PC-9 (cell line): ENCODE results near the gene CLCN2. TPM values are rescaled to one million over a fixed set of nuclear protein-coding genes. Genes with fewer than 3 reads are reported as not detected.

Source experiments
- BruUV-seq: library from RNA; stranded (reverse); fragments of 400-500 nt; replicated peaks from 2 replicates; lab custom pipeline; 2021; lab: Mats Ljungman, UMichigan
- CTCF ChIA-PET: fragments of 300-600 bp; sonication (Branson Sonifier 250); formaldehyde crosslinking; loops from one replicate; lab custom pipeline; 2022; ENCODE audit warnings: antibody characterized with exemption; lab: Charles Lee
- POLR2A ChIA-PET: fragments of 300-600 bp; sonication (Branson Sonifier 250); formaldehyde crosslinking; loops from one replicate; lab custom pipeline; 2022; ENCODE audit warnings: antibody characterized with exemption; ENCODE audit not compliant: unreplicated experiment; lab: Charles Lee
- DNase-seq, 2 experiments: peaks; one replicate each; pipeline versions ENCODE4 v3.0.0 to v3.0.0-alpha.2; 2015 to 2022; ENCODE audit warnings: mixed read lengths in 1 of 2
- H2AFZ ChIP-seq: fragments of 200-600 bp; sonication (generic); 2 replicates; pipeline ENCODE4 v1.8.1; 2017; ENCODE audit warnings: antibody characterized with exemption
- H3F3A ChIP-seq: fragments of 200-600 bp; sonication (generic); 2 replicates; pipeline ENCODE4 v1.8.1; 2017; ENCODE audit warnings: antibody characterized with exemption, mild to moderate bottlenecking, low read depth; ENCODE audit not compliant: insufficient read depth
- H3K27ac ChIP-seq: fragments of 200-600 bp; sonication (generic); 2 replicates; pipeline ENCODE4 v1.6.1; 2016; ENCODE audit warnings: mixed run types
- H3K27me3 ChIP-seq: fragments of 200-600 bp; sonication (generic); 2 replicates; pipeline ENCODE4 v1.6.1; 2016; ENCODE audit warnings: low read depth, mixed run types; ENCODE audit not compliant: insufficient read depth
- H3K36me3 ChIP-seq: fragments of 200-600 bp; sonication (generic); 2 replicates; pipeline ENCODE4 v1.6.1; 2016; ENCODE audit warnings: low read depth, mixed run types
- H3K4me1 ChIP-seq: fragments of 200-600 bp; sonication (generic); replicated peaks from 2 replicates; pipeline ENCODE4 v1.6.1; 2016; ENCODE audit warnings: mixed run types; ENCODE audit not compliant: insufficient read depth
- H3K4me2 ChIP-seq: fragments of 200-600 bp; sonication (generic); 2 replicates; pipeline ENCODE4 v1.6.1; 2017; ENCODE audit warnings: mixed run types
- H3K4me3 ChIP-seq: fragments of 200-600 bp; sonication (generic); 2 replicates; pipeline ENCODE4 v1.6.1; 2016; ENCODE audit warnings: mixed run types
- H3K79me2 ChIP-seq: fragments of 200-600 bp; sonication (generic); 2 replicates; pipeline ENCODE4 v1.6.1; 2017; ENCODE audit warnings: low read depth, mixed run types
- H3K9me2 ChIP-seq: fragments of 200-600 bp; sonication (generic); 2 replicates; pipeline ENCODE4 v1.8.1; 2017; ENCODE audit warnings: mild to moderate bottlenecking; ENCODE audit not compliant: insufficient read depth
- H3K9me3 ChIP-seq: fragments of 200-600 bp; sonication (generic); 2 replicates; pipeline ENCODE4 v1.8.1; 2016; ENCODE audit warnings: low read depth; ENCODE audit not compliant: insufficient read depth
- H4K20me1 ChIP-seq: fragments of 200-600 bp; sonication (generic); 2 replicates; pipeline ENCODE4 v1.8.1; 2017; ENCODE audit not compliant: insufficient read depth
- CTCF ChIP-seq: fragments of 200-600 bp; sonication (generic); conservative IDR thresholded peaks from 2 replicates; pipeline ENCODE4 v1.6.1; 2017; ENCODE audit warnings: mixed run types, antibody characterized with exemption, mild to moderate bottlenecking, moderate library complexity
- EZH2 ChIP-seq: fragments of 200-600 bp; sonication (generic); IDR thresholded peaks from 2 replicates; pipeline ENCODE4 v1.8.0; 2017; ENCODE audit warnings: antibody characterized with exemption, low read depth
- intact Hi-C: fragments of 100-400 bp; cut with micrococcal nuclease; formaldehyde crosslinking; loops from one replicate; pipeline ENCODE4 v1.10.0; 2022; ENCODE audit not compliant: unreplicated experiment
- total RNA-seq: library from RNA; stranded (reverse); gene quantifications from 2 replicates; pipeline ENCODE4 v1.2.3, GENCODE V29; 2021

Gene CLCN2
- total RNA-seq, 1 experiment from 2014 or later: 27.1 TPM

- Histone ChIP-seq H3K4me3 (no peak overlapping the region), H3K4me1 (no peaks in the 10 kb centered on the region), H3F3A (0 out of 2 replicates have a peak, but pooled peaks cover 5% of the 10 kb centered on the region), H3K36me3 (no peaks in the 10 kb centered on the region), H2AFZ (no peak overlapping the region), H3K27me3 (no peaks in the 10 kb centered on the region), H3K4me2 (no peak overlapping the region), H4K20me1 (no peaks in the 10 kb centered on the region), H3K9me2 (no peaks in the 10 kb centered on the region), H3K9me3 (no peaks in the 10 kb centered on the region), H3K27ac (no peak overlapping the region), H3K79me2 (no peaks in the 10 kb centered on the region)
- ChIA-PET CTCF (interaction anchor here (1.2 to 2.1 kb wide), 2 partner anchors 17 to 192 kb away, joined by 4 read pairs; no protein-coding TSS in a partner anchor), POLR2A (no interaction called here)
- no TSS peak for BruUV-seq
- peak in 1 of 2 experiments; percentile 54 for DNase-seq
- intact Hi-C loops: no loop called here
- TF ChIP-seq CTCF (peak; percentile 93), EZH2 (no peak)
Measured at GRCh38 chr3:184354121-184354728, 7.2 kb downstream of the CLCN2 start.

GRCh38 chr3:184353546-184353941 is 7.9 kb downstream of the CLCN2 start:
- Histone ChIP-seq H3K4me2 (no peak overlapping the region), H3K27ac (no peak overlapping the region), H3K27me3 (no peaks in the 10 kb centered on the region), H3K4me3 (no peak overlapping the region), H2AFZ (no peak overlapping the region), H3K36me3 (no peaks in the 10 kb centered on the region), H3K9me2 (no peaks in the 10 kb centered on the region), H4K20me1 (no peaks in the 10 kb centered on the region), H3K79me2 (no peaks in the 10 kb centered on the region), H3F3A (0 out of 2 replicates have a peak, but pooled peaks cover 5% of the 10 kb centered on the region), H3K4me1 (no peaks in the 10 kb centered on the region), H3K9me3 (no peaks in the 10 kb centered on the region)
- DNase-seq: no peak
- POLR2A ChIA-PET: no interaction called here
- intact Hi-C loops: no loop called here
- no TSS peak for BruUV-seq
- CTCF ChIA-PET: interaction anchor here (2.1 kb wide), 1 partner anchor 192 kb away, joined by 4 read pairs; no protein-coding TSS in a partner anchor
- TF ChIP-seq CTCF (no peak), EZH2 (no peak)

GRCh38 chr3:184352897-184353545 is 8.4 kb downstream of the CLCN2 start:
- CTCF ChIA-PET: interaction anchor here (2.1 kb wide), 1 partner anchor 193 kb away, joined by 4 read pairs; no protein-coding TSS in a partner anchor
- Histone ChIP-seq H3K27ac (no peak overlapping the region), H3K4me1 (no peaks in the 10 kb centered on the region), H3K79me2 (no peaks in the 10 kb centered on the region), H3K36me3 (no peaks in the 10 kb centered on the region), H2AFZ (no peak overlapping the region), H3K4me3 (no peak overlapping the region), H3K9me2 (no peaks in the 10 kb centered on the region), H4K20me1 (no peaks in the 10 kb centered on the region), H3K9me3 (no peaks in the 10 kb centered on the region), H3K4me2 (no peak overlapping the region), H3F3A (0 out of 2 replicates have a peak, but pooled peaks cover 5% of the 10 kb centered on the region), H3K27me3 (no peaks in the 10 kb centered on the region)
- no peak for DNase-seq
- TF ChIP-seq CTCF (no peak), EZH2 (no peak)
- intact Hi-C loops: no loop called here
- POLR2A ChIA-PET: no interaction called here
- no TSS peak for BruUV-seq
